ENCODE data around the gene SLC41A3.

SLC41A3 gene

DNA sequence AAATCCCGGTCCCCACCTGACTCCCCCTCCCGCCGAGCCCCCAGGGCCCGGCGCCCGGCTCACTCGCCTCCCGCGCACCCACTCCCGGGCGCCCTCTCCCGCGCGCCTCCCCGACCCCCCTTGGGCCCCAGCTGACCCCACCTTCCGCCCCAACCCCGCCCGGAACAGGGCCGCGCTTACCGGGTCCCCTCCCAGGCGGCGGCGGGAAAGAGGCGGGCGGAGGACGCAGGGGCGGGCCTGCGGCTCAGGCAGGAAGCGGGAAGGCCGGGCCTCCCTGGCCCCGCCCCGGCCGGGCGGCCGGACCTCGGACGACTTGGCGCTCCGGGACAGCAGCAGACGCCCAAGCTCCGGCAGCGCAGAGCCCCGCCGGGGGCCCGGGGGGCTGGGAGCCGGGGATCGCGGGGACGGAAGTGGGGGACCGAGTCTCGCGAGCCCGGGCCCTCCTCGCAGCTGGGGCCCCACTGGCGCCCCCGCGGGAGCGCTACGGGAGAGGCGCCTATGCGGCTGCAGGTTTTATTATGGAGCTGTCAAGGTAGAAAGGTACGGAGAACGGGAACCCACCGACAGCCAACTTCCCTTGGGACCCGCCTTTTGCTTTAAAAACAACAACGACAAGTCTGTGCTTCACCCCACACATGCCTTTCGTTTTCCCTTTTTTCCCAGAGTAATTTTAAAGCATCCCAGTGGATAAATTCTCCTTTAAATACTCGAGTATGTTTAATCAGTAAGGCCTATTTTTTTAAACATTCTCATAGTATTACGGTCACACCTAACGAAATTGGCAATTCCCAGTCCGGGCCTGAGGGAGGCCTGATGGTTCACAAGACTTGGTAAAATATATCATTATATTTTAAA lies at the start of gene SLC41A3:
Gene SLC41A3 (minus strand): TSS at position 212 of the 855 bp plus-strand sequence. CDS start 15,905 bp downstream, outside the sequence.
- Mint-ChIP-seq H3K36me3 (peaks cover 2% of the 10 kb centered on the region), H3K4me1 (peaks cover 24% of the 10 kb centered on the region), H3K4me3 (peak within 1 kb of the TSS; percentile 95), H3K27ac (peak within 1 kb of the TSS; percentile 97), H3K9me3 (no peaks in the 10 kb centered on the region), H3K27me3 (no peaks in the 10 kb centered on the region)

DNA sequence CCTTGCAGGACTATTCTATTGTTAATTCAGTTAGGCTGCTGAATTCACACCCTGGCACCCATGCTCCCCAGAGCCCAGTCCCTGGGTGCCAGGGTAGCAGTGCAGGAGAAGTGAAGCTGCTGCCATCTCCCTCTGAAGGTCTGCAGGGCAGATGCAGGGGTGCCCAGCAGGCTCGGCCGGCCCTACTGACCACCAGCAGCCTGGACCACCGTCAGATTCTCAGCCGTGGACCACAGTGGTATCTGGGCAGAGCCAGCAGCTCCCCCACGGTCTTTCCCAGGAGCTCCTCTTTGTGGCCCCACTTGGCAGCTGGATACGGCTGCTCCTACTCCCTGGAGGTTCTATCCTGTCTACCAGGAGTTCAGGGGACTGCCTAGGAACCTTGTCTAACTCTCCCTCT lies 49.7 kb upstream of the SLC41A3 start:
- H3K4me1 Mint-ChIP-seq = no peaks in the 10 kb centered on the region
- peaks cover 9% of the 10 kb centered on the region for H3K27me3 Mint-ChIP-seq
- no peaks in the 10 kb centered on the region for H3K9me3 Mint-ChIP-seq
- no peak overlapping the region for H3K27ac Mint-ChIP-seq
- H3K4me3 Mint-ChIP-seq = no peak overlapping the region
- no peaks in the 10 kb centered on the region for H3K36me3 Mint-ChIP-seq

DNA sequence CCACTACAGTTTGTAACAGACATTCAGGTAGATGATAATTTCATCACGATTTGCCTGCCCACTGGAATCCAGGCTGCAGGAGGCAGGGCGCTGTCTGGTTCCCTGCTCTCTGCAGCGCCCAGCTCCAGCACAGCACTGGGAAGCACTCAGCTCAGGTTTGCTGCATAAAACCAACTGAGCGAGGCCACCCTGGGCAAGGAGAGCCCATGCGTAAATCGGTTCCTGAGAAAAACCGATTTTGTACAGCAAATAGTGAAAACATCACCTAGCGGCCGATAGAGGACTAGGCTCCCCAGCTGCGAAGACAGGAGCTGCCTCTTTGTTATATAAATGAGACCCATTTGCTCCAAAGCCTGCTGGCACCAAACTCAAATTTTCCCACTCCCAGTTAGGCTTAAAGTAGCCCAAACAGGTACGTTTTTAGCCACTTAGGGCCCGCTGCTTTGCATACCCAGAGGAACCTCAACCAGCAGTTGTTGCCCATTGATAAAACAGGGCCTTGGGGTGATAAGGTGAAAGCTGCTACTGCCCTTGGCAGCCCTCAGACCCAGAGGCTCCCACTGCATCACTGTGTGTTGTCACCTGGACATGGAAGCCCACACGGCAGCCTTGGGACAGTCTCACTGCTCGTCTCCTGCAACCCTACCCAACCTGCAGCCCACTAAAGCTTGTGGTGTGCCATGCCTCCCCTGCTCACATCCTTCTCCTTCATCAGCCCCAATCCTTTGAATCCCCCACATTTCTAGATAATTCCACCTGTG lies 49.0 kb upstream of the SLC41A3 start:
- Mint-ChIP-seq H3K36me3 (no peaks in the 10 kb centered on the region), H3K4me1 (no peaks in the 10 kb centered on the region), H3K4me3 (no peak overlapping the region), H3K27me3 (peaks cover 7% of the 10 kb centered on the region), H3K9me3 (no peaks in the 10 kb centered on the region), H3K27ac (no peak overlapping the region)

DNA sequence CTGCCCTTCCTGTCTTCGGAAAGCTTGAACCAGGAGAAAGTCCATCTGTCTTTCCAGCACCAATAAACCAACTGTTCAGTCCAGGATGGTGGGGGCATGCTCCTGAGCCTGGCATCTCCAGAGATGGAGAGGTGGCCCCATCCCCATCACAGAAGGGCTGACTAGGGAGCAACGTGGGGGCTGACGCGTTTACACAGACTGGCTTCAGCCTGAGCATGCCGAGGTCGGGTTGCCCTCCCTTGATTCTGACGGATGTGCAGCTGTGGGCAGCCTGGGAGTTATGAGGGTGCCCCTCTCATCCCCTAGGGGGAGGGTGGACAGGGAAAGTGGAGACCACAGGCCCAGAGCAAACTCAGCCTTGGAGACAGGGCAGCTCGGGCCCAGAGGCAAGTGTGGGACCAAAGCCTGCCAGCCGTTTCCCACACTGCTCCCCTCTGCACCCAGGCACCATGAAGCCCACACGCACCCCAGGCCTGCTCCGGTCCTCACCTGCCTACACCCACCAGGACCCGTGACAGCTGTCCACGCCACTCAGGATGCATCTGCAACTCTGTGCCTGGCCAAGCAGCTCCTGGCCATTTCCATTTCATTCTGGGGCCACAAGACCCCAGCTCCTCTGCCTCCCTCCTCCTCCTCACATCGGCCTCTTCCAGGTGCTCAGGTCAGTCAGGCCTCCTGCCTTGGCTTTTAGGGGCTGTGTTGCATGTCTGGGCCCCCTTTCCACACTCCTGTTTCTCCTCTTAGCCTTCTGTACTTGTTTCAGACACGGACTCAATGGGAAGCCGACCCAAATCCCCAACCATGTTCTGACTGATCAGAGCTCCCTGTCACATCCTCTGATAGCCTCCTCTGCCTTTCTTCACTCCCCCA lies 48.2 kb upstream of the SLC41A3 start:
- H3K9me3 Mint-ChIP-seq = no peaks in the 10 kb centered on the region
- peaks cover 5% of the 10 kb centered on the region for H3K27me3 Mint-ChIP-seq
- no peaks in the 10 kb centered on the region for H3K36me3 Mint-ChIP-seq
- H3K4me1 Mint-ChIP-seq = no peaks in the 10 kb centered on the region
- H3K4me3 Mint-ChIP-seq = no peak overlapping the region
- no peak overlapping the region for H3K27ac Mint-ChIP-seq

DNA sequence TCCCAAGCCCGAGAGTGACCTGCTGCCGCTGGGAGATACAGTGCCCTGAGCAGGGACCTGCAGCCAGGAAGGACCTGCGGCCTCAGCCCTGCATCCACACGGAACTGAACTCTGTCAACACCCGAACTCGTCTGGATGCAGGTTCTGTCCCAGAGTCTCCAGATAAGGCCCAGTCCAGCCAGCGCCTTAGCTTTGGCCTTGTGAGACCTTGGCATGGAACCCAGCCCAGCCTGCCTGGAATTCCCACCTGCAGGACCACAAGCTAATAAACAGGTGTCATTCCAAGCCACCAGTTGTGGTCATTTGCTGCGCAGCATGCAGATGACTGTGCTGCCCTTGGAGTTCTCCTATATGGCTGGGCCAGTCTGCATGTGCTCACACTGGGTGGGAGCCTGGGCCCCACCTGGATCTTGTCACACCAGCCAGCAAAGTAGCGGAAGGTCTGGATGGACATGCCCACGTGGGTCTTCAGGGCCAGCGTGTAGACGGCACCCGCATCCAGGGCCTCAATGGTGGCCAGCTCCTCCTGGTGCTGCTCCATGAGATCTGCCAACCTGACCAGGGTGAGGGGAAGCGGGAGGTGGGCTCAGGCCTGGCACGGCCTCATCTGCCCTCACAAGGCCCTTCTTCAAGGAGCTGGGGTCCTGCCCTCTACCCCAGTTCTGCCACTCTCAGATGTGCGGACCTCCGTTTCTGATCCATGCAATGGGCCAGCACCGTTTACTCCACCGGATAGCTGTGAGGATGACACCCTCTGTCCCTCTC lies 47.2 kb upstream of the SLC41A3 start:
- Mint-ChIP-seq H3K36me3 (no peaks in the 10 kb centered on the region), H3K9me3 (no peaks in the 10 kb centered on the region), H3K4me3 (no peak overlapping the region), H3K4me1 (no peaks in the 10 kb centered on the region), H3K27me3 (peaks cover 4% of the 10 kb centered on the region), H3K27ac (no peak overlapping the region)

DNA sequence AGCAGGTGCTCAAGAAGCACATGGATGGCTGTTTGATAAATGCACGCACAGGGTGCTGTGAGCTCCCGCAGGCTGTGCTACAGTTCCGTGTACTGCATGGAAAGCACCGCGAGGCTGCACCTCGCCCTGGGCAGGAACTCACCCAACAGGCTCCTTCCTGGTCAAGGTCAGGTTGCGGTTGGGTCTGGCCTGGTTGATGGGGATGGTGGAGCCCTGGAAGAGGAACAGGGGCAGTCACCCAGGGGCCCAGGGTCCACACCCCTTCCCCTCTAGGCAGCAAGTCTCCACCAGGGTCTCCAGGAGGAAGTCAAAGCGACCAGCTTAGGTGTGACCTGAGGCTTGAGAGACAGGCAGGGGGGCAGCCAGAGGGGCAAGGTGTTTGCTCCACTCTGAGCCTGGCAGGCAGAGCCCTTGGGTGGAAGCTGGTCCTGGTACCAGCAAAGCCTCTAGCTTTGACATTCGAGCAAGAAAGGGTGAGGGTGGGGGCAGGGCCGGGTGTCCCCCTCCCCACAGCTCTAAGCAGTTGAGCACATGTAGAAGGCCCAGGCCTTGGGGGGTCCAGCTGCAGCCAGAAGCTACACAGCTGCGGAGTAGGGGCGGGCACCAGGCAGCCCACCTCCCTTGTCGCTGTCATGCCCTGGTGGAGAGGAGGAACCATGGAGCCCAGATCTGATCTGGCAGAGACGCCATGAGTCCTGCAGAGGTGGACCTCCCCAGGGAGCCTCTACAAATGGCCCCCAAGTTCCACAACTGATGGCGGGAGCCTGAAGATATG lies 46.3 kb upstream of the SLC41A3 start:
- H3K27ac Mint-ChIP-seq = no peak overlapping the region
- H3K36me3 Mint-ChIP-seq = no peaks in the 10 kb centered on the region
- no peak overlapping the region for H3K4me3 Mint-ChIP-seq
- no peaks in the 10 kb centered on the region for H3K9me3 Mint-ChIP-seq
- peaks cover 1% of the 10 kb centered on the region for H3K27me3 Mint-ChIP-seq
- H3K4me1 Mint-ChIP-seq = no peaks in the 10 kb centered on the region

DNA sequence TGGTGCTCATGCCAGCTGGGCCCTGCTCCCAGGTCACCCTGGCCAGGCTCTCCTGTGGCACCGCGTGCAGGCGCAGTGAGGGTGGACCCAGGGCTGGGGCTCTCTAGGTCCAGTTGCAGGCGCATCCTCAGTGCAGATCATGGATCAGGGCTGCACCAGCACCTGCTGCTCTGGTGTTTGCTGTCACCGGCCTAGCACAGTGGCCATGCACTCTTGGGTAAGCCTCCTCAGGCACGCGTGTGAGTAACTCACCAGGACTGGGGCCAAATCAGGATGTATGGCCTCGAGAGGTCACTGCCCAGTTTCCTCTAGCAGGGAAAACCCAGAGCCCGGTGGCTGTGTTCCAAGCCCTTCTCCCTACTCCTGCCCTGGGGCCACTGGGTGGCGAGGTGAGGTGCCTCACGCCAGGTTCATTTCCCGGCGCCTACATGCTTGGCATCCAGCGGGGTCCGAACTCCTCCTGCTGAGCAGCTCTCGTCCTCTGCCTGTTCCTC lies 45.5 kb upstream of the SLC41A3 start:
- no peak overlapping the region for H3K4me3 Mint-ChIP-seq
- peaks cover 1% of the 10 kb centered on the region for H3K27me3 Mint-ChIP-seq
- no peaks in the 10 kb centered on the region for H3K4me1 Mint-ChIP-seq
- H3K36me3 Mint-ChIP-seq = no peaks in the 10 kb centered on the region
- no peak overlapping the region for H3K27ac Mint-ChIP-seq
- no peaks in the 10 kb centered on the region for H3K9me3 Mint-ChIP-seq

DNA sequence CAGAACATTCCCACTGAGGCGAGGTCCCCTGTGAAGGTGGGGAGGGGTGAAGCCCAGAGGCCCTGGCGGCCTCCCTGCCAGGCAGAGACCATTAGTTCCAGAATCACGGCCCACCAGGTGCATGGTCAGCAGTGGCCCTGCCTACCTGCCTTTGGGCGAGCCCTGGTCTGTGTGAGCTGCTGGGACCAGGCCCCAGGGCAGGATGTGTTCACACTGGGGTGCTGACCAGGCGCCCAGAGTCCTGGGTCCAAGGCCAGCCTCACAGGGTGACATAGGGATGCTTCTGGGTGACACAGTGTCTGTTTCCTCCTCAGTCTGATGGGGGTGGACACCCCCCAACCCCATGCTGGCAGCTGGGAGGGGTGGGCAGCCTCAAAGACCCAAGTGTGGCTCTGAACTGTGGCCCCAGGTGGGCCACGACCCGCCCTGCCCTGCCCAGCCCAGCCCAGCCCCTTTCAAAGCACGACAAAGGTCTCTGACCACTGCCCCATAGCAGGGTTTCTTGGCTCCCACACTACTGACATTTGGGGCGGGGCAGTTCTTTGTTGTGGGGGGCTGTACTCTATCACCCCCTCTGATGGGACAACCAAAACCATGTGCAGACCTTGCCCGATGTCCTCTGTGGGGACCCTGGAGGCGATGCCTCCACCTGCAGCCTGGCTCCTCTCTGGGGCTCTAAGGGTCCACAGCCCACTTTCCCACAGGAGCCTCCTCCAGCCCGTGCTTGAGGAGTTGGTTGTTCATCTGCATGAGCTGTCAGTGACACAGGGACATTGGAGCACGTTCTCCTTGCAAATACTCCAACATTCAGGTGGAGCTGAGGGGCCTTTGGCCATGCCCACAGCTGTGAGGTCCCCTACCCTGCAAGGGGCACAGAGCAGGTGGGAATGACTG lies 44.8 kb upstream of the SLC41A3 start:
- Mint-ChIP-seq H3K27ac (no peak overlapping the region), H3K36me3 (no peaks in the 10 kb centered on the region), H3K9me3 (no peaks in the 10 kb centered on the region), H3K4me3 (no peak overlapping the region), H3K27me3 (peaks cover 1% of the 10 kb centered on the region), H3K4me1 (no peaks in the 10 kb centered on the region)

DNA sequence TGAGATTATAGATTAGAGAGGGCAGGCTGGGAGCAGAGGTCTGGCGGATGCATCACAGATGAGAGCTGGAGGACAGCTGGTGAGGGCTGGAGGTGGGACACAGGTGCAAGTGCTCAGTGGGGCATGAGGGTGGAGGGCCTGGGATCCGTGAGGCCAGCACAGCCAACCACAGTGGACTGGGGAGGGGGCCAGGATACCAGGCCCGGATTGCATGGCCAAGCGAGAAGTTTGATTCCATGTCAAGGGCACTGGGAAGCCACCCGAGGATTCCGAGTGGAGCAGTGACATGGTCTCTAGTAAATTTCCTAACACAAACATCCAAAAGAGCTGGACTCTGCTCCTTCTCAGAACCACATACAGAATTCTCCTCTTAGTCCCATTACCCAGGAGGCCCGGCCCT lies 44.0 kb upstream of the SLC41A3 start:
- no peak overlapping the region for H3K27ac Mint-ChIP-seq
- H3K27me3 Mint-ChIP-seq = peaks cover 1% of the 10 kb centered on the region
- H3K9me3 Mint-ChIP-seq = no peaks in the 10 kb centered on the region
- H3K4me3 Mint-ChIP-seq = no peak overlapping the region
- no peaks in the 10 kb centered on the region for H3K4me1 Mint-ChIP-seq
- H3K36me3 Mint-ChIP-seq = no peaks in the 10 kb centered on the region

DNA sequence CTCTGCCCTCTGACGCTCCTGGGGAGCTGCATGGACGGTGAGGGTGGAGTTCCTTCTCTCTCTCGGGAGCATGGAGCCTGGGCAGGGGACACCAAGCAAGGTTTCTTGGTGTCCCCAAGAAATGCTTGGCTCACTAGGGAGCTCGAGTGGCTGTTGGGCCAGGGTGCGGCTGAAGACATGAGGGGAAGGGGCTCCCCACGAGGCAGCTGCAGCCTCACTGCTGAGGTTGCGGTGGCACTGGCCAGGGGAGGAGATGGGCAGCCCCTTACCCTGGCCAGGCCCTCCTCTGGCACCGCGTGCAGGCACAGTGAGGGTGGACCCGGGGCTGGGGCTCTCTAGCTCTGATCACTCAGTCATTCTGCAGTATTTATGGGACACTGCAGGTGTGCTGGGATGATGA lies 43.5 kb upstream of the SLC41A3 start:
- H3K27ac Mint-ChIP-seq = no peak overlapping the region
- no peaks in the 10 kb centered on the region for H3K9me3 Mint-ChIP-seq
- no peak overlapping the region for H3K4me3 Mint-ChIP-seq
- peaks cover 1% of the 10 kb centered on the region for H3K27me3 Mint-ChIP-seq
- H3K4me1 Mint-ChIP-seq = no peaks in the 10 kb centered on the region
- H3K36me3 Mint-ChIP-seq = no peaks in the 10 kb centered on the region

DNA sequence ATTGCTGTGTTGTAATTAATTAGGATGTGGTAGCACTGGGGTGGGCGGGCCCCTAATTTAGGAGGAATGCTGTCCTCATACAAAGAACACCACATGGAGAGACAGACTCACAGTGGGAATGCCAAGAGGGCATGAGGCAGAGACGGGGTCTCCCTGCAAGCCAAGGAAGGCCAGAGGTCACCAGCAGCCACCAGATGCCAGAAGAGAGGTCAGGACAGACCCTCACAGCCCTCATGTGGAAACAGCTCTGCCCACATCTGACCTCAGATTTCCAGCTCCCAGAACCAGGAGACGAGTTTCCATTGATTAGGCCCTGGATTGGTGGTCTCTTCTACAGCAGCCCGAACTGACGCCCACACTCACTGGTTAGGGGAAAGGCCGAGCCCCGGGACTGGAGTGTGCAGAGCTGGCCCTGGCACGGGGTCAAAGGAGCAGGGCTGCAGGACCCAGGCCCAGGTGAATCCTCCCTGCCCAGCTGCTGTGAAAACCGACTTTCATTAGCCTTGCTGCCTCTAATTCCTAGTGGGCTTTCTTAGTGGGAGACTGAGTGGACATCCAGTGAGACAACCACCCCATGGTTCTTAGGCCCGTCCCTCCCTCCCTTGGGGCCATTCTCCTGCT lies 43.0 kb upstream of the SLC41A3 start:
- H3K36me3 Mint-ChIP-seq = no peaks in the 10 kb centered on the region
- H3K27me3 Mint-ChIP-seq = peaks cover 1% of the 10 kb centered on the region

DNA sequence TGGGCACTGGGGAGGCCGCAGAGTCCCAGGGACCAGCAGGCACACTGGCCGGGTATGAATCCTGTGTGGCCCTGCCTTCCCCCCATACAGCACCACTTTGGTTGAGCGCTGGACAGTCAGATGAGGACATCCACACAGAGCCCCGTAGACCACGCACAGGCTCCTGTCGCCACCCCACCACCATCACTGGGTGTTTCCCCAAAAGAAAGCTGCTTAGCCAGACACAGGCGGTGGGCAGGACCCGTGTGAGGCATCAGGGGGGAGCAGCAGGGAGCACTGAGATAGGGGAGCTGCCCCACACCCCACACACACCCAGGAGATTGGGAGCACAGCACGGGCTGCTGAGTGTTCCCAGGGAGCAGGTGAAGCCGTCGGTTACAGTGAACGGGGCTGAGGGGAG lies 42.4 kb upstream of the SLC41A3 start:
- H3K4me3 Mint-ChIP-seq = no peak overlapping the region
- H3K27me3 Mint-ChIP-seq = peaks cover 1% of the 10 kb centered on the region
- H3K9me3 Mint-ChIP-seq = no peaks in the 10 kb centered on the region
- H3K4me1 Mint-ChIP-seq = no peaks in the 10 kb centered on the region
- no peaks in the 10 kb centered on the region for H3K36me3 Mint-ChIP-seq
- no peak overlapping the region for H3K27ac Mint-ChIP-seq

More for the DNA sequence above, 43.0 kb upstream of the SLC41A3 start:
- no peaks in the 10 kb centered on the region for H3K4me1 Mint-ChIP-seq
- H3K9me3 Mint-ChIP-seq = no peaks in the 10 kb centered on the region
- no peak overlapping the region for H3K4me3 Mint-ChIP-seq
- no peak overlapping the region for H3K27ac Mint-ChIP-seq

DNA sequence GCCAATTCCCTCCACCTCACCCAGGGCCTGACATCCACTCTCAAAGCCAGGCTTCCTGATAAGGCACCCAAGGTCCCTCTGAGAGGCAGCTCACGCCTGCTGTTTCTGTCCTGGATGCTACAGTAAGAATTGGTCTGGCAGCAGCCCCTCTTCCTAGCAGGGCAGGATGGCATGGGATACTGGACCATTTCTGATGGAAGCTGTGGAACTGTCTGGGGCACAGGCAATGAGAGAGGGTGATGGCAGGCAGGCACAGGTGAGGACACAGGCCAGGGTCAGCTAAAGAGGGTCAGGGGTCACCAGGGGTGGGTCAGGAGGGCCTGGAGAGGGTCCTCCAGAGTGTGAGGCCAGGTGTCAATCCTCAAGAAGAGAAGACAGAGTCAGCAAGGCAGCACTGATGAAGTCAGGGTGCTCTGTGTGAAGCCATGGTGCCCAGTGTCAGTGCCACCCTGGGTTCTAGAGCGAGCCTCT lies 41.9 kb upstream of the SLC41A3 start:
- Mint-ChIP-seq H3K36me3 (no peaks in the 10 kb centered on the region), H3K4me1 (no peaks in the 10 kb centered on the region), H3K27ac (no peak overlapping the region), H3K9me3 (no peaks in the 10 kb centered on the region), H3K27me3 (peaks cover 1% of the 10 kb centered on the region), H3K4me3 (no peak overlapping the region)

Measured in activated naive CD4-positive, alpha-beta T cell treated with anti-CD3 and anti-CD28 coated beads, Interleukin-2, amount 50 U/mL, for 24 hours (primary cell).